H9 (cell line): ENCODE results near the gene DGKD. TPM values are rescaled to one million over a fixed set of nuclear protein-coding genes. Genes with fewer than 3 reads are reported as not detected.

Experiments used
- DNase-seq: peaks from one replicate; pipeline ENCODE4 v3.0.0-alpha.2; 2017
- H2AFZ ChIP-seq: one replicate; pipeline ENCODE4 v1.6.1; 2013; ENCODE audit warnings: mild to moderate bottlenecking, low read length, control low read depth, moderate library complexity
- H2AK5ac ChIP-seq: 2 replicates; pipeline ENCODE4 v1.6.1; 2013; ENCODE audit warnings: low read length, control low read depth, mixed read lengths; ENCODE audit not compliant: insufficient read length
- H2BK120ac ChIP-seq: one replicate; pipeline ENCODE4 v1.6.1; 2013; ENCODE audit warnings: low read depth, mild to moderate bottlenecking, low read length, control low read depth, inconsistent platforms; ENCODE audit not compliant: poor library complexity, severe bottlenecking
- H2BK12ac ChIP-seq: 2 replicates; pipeline ENCODE4 v1.6.1; 2013; ENCODE audit warnings: low read length, control low read depth, mixed read lengths, low read depth; ENCODE audit not compliant: insufficient read length
- H2BK15ac ChIP-seq: 2 replicates; pipeline ENCODE4 v1.6.1; 2013; ENCODE audit warnings: low read depth, low read length, control low read depth
- H2BK20ac ChIP-seq: one replicate; pipeline ENCODE4 v1.6.1; 2013; ENCODE audit warnings: low read depth, mild to moderate bottlenecking, low read length, control low read depth, inconsistent platforms; ENCODE audit not compliant: poor library complexity, severe bottlenecking
- H2BK5ac ChIP-seq: 2 replicates; pipeline ENCODE4 v1.6.1; 2013; ENCODE audit warnings: low read length, control low read depth, mixed read lengths; ENCODE audit not compliant: insufficient read length
- H3K14ac ChIP-seq: 2 replicates; pipeline ENCODE4 v1.6.1; 2013; ENCODE audit warnings: low read length, control low read depth; ENCODE audit not compliant: insufficient read depth
- H3K18ac ChIP-seq: 2 replicates; pipeline ENCODE4 v1.6.1; 2013; ENCODE audit warnings: low read depth, mild to moderate bottlenecking, mixed read lengths, low read length, control low read depth; ENCODE audit not compliant: insufficient read length
- H3K23ac ChIP-seq: 2 replicates; pipeline ENCODE4 v1.6.1; 2013; ENCODE audit warnings: low read length, control low read depth, mixed read lengths, low read depth; ENCODE audit not compliant: insufficient read length
- H3K23me2 ChIP-seq: 2 replicates; pipeline ENCODE4 v1.6.1; 2013; ENCODE audit warnings: low read depth, mild to moderate bottlenecking, mixed read lengths, low read length, control low read depth; ENCODE audit not compliant: insufficient read length, poor library complexity, severe bottlenecking
- H3K27ac ChIP-seq: 2 replicates; pipeline ENCODE4 v1.5.1; 2013; ENCODE audit warnings: low read length, control low read depth, mixed read lengths, low read depth; ENCODE audit not compliant: insufficient read length
- H3K27me3 ChIP-seq: 2 replicates; pipeline ENCODE4 v1.6.1; 2013; ENCODE audit warnings: low read length, control low read depth, inconsistent platforms; ENCODE audit not compliant: insufficient read depth
- H3K4ac ChIP-seq: 2 replicates; pipeline ENCODE4 v1.6.1; 2013; ENCODE audit warnings: low read depth, mild to moderate bottlenecking, control low read depth, inconsistent platforms, low read length, moderate library complexity
- H3K4me1 ChIP-seq: 2 replicates; pipeline ENCODE4 v1.6.1; 2013; ENCODE audit warnings: low read length, control low read depth, inconsistent platforms; ENCODE audit not compliant: insufficient read depth
- H3K4me2 ChIP-seq: 2 replicates; pipeline ENCODE4 v1.6.1; 2013; ENCODE audit warnings: low read length, control low read depth, mixed read lengths; ENCODE audit not compliant: insufficient read length, insufficient read depth
- H3K56ac ChIP-seq: 2 replicates; pipeline ENCODE4 v1.6.1; 2013; ENCODE audit warnings: low read depth, mild to moderate bottlenecking, mixed read lengths, low read length, control low read depth; ENCODE audit not compliant: insufficient read length
- H3K79me1 ChIP-seq: 2 replicates; pipeline ENCODE4 v1.6.1; 2013; ENCODE audit warnings: low read depth, mild to moderate bottlenecking, moderate library complexity, low read length, control low read depth, inconsistent platforms; ENCODE audit not compliant: insufficient read depth, poor library complexity, severe bottlenecking
- H3K79me2 ChIP-seq: 2 replicates; pipeline ENCODE4 v1.6.1; 2013; ENCODE audit warnings: low read length, control low read depth, inconsistent platforms; ENCODE audit not compliant: insufficient read depth
- H3K9ac ChIP-seq: 2 replicates; pipeline ENCODE4 v1.6.1; 2013; ENCODE audit warnings: low read length, control low read depth, mixed read lengths; ENCODE audit not compliant: insufficient read length; ENCODE audit errors: extremely low read depth
- H3K9me3 ChIP-seq: one replicate; pipeline ENCODE4 v1.6.1; 2013; ENCODE audit warnings: low read depth, low read length, inconsistent platforms; ENCODE audit not compliant: control insufficient read depth
- H3T11ph ChIP-seq: one replicate; pipeline ENCODE4 v1.6.1; 2013; ENCODE audit warnings: mild to moderate bottlenecking, low read length, control low read depth, inconsistent platforms
- H4K20me1 ChIP-seq: one replicate; pipeline ENCODE4 v1.6.1; 2013; ENCODE audit not compliant: control insufficient read depth, insufficient read length, insufficient read depth
- H4K5ac ChIP-seq: 2 replicates; pipeline ENCODE4 v1.6.1; 2013; ENCODE audit warnings: low read depth, mild to moderate bottlenecking, mixed read lengths, low read length, control low read depth; ENCODE audit not compliant: insufficient read length
- H4K8ac ChIP-seq: replicated peaks from 2 replicates; pipeline ENCODE4 v1.6.1; 2013; ENCODE audit warnings: low read length, control low read depth, mixed read lengths, low read depth; ENCODE audit not compliant: insufficient read length
- H4K91ac ChIP-seq: 2 replicates; pipeline ENCODE4 v1.6.1; 2013; ENCODE audit warnings: low read depth, mild to moderate bottlenecking, moderate library complexity, mixed read lengths, low read length, control low read depth; ENCODE audit not compliant: insufficient read length
- H3K27ac Mint-ChIP-seq, 3 experiments: 2 replicates in 2 of 3; 3 replicates in 1 of 3; pipeline ENCODE4 v1.8.0; 2020 to 2021; ENCODE audit warnings: mixed read lengths in 3 of 3, mild to moderate bottlenecking in 1 of 3, moderate library complexity in 1 of 3
- H3K27me3 Mint-ChIP-seq: 2 replicates; pipeline ENCODE4 v1.8.0; 2021; ENCODE audit warnings: low read depth, mild to moderate bottlenecking, moderate library complexity, mixed read lengths
- H3K36me3 Mint-ChIP-seq, 3 experiments: 2 replicates in 2 of 3; 3 replicates in 1 of 3; pipeline ENCODE4 v1.8.0; 2020 to 2021; ENCODE audit warnings: low read depth in 3 of 3, mixed read lengths in 3 of 3; ENCODE audit not compliant: insufficient read depth in 1 of 3
- H3K4me1 Mint-ChIP-seq, 2 experiments: 2 replicates each; pipeline ENCODE4 v1.8.0; 2020; ENCODE audit warnings: mixed read lengths in 2 of 2
- H3K4me3 Mint-ChIP-seq, 2 experiments: 2 replicates in 1 of 2; 3 replicates in 1 of 2; pipeline ENCODE4 v1.8.0; 2020 to 2021; ENCODE audit warnings: mild to moderate bottlenecking in 2 of 2, mixed read lengths in 2 of 2, moderate library complexity in 1 of 2
- H3K9me3 Mint-ChIP-seq, 2 experiments: 2 replicates in 1 of 2; 3 replicates in 1 of 2; pipeline ENCODE4 v1.8.0; 2020; ENCODE audit warnings: mild to moderate bottlenecking in 2 of 2, mixed read lengths in 2 of 2, moderate library complexity in 1 of 2
- WGBS: extraction: QIAGEN DNeasy Blood & Tissue Kit; methylation state at CpG from one replicate; pipeline ENCODE4 v1.1.7; 2013; ENCODE audit warnings: missing lambda C conversion rate, low lambda C conversion rate, mixed read lengths; ENCODE audit not compliant: insufficient read length; ENCODE audit errors: extremely low coverage; 5-methylcytosine and 5-hydroxymethylcytosine counted together
- total RNA-seq: library from RNA; stranded (reverse); gene quantifications from 2 replicates; pipeline ENCODE4 v1.2.1, GENCODE V29; 2021
- TF ChIP-seq, protein P1 (sequence below): fragments of 200-600 bp; sonication (generic); conservative IDR thresholded peaks from 3 replicates; pipeline ENCODE4 v1.8.0; 2021; ENCODE audit warnings: antibody characterized with exemption, mild to moderate bottlenecking

The DGKD gene
- total RNA-seq, 1 experiment from 2014 or later, result 20.7 TPM

DNA sequence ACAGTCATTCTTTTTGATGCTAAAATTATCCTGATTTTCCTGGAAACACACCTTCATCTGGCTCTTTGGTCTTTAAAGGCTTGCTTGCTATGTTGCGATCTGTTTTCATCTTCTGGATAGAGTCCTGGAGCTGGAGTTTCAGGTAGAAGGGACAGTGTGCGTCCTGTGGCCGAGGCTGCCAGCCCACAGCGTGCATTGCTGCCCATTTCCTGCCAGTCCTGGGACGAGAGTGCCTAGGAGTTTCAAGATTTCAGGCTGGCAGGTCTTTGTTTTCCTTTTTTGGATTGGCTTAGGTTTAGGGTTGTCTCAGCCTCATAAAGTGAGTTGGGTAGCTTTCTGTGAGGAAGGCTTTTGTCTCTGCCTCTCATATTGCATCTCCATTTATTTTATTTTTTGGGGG lies 14.5 kb downstream of the DGKD start:
- no peak overlapping the region for H4K5ac ChIP-seq
- no peak overlapping the region for H2BK120ac ChIP-seq
- no peak overlapping the region for H3K4me2 ChIP-seq
- H3K9me3 ChIP-seq, result no peaks in the 10 kb centered on the region
- Mint-ChIP-seq H3K4me1 (peaks cover 16% of the 10 kb centered on the region in 2 experiments), H3K4me3 (no peak overlapping the region), H3K36me3 (no peaks in the 10 kb centered on the region; a peak in 1 of 7 replicates), H3K27me3 (no peaks in the 10 kb centered on the region), H3K27ac (peak overlapping the region in 1 of 3 experiments; percentile 79; a peak in 1 of 7 replicates), H3K9me3 (no peaks in the 10 kb centered on the region)
- H4K20me1 ChIP-seq, result no peaks in the 10 kb centered on the region
- no peak overlapping the region for H3K56ac ChIP-seq
- H3K9ac ChIP-seq, result no peak overlapping the region
- no peaks in the 10 kb centered on the region for H3K27me3 ChIP-seq
- no peak overlapping the region for H2BK20ac ChIP-seq
- no peak overlapping the region for H2BK15ac ChIP-seq
- no peaks in the 10 kb centered on the region for H3K23me2 ChIP-seq
- no peak overlapping the region for H3T11ph ChIP-seq
- no peak overlapping the region for H3K18ac ChIP-seq
- no peak overlapping the region for H2BK12ac ChIP-seq
- no peaks in the 10 kb centered on the region for H3K4me1 ChIP-seq
- H4K91ac ChIP-seq, result no peak overlapping the region
- H3K4ac ChIP-seq, result no peak overlapping the region
- no peak overlapping the region; the same call in 1 of the 2 replicates for H3K14ac ChIP-seq
- H3K23ac ChIP-seq, result no peak overlapping the region
- H2AK5ac ChIP-seq, result no peak overlapping the region
- DNase-seq, result no peak
- no peak overlapping the region for H2BK5ac ChIP-seq
- H3K79me2 ChIP-seq, result peaks cover 2% of the 10 kb centered on the region; the same call in 1 of the 2 replicates
- H3K79me1 ChIP-seq, result no peaks in the 10 kb centered on the region
- H3K27ac ChIP-seq, result no peak overlapping the region
- no CpG with 5 or more reads among the region's 5 CpGs for WGBS
- TF ChIP-seq, protein P1, sequence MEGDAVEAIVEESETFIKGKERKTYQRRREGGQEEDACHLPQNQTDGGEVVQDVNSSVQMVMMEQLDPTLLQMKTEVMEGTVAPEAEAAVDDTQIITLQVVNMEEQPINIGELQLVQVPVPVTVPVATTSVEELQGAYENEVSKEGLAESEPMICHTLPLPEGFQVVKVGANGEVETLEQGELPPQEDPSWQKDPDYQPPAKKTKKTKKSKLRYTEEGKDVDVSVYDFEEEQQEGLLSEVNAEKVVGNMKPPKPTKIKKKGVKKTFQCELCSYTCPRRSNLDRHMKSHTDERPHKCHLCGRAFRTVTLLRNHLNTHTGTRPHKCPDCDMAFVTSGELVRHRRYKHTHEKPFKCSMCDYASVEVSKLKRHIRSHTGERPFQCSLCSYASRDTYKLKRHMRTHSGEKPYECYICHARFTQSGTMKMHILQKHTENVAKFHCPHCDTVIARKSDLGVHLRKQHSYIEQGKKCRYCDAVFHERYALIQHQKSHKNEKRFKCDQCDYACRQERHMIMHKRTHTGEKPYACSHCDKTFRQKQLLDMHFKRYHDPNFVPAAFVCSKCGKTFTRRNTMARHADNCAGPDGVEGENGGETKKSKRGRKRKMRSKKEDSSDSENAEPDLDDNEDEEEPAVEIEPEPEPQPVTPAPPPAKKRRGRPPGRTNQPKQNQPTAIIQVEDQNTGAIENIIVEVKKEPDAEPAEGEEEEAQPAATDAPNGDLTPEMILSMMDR, result no peak
- no peak overlapping the region for H2AFZ ChIP-seq
- H4K8ac ChIP-seq, result no peak overlapping the region
